ENCODE measurements around the gene KCNK13.

The KCNK13 gene

DNA sequence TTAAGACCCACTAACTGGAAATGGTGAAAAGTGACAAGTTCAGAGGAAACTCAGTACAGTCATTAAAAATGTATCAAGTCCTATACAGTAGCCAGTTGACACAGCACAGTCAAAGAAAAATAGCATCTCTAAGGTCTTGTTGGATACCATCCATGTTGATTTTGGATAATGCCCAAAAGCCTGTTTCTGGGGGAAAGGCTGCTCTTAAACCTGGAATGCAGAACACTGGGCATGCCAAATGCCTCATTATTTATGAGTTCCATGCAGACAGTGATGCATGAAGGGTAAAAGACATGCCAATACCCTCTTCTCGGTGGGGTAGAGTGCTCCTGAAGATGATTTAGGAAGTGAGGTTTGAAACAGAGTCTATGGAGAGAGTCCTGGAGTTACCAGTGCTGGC is 29.6 kb downstream of the KCNK13 start:
- in situ Hi-C loops (cut with HindIII; ENCODE audit: low pct_ligation_motif_present, low sequenced_read_pairs) = no loop called here
- H3K27me3 ChIP-seq (replicated peaks) = no peaks in the 10 kb centered on the region
- TF ChIP-seq, protein P1, sequence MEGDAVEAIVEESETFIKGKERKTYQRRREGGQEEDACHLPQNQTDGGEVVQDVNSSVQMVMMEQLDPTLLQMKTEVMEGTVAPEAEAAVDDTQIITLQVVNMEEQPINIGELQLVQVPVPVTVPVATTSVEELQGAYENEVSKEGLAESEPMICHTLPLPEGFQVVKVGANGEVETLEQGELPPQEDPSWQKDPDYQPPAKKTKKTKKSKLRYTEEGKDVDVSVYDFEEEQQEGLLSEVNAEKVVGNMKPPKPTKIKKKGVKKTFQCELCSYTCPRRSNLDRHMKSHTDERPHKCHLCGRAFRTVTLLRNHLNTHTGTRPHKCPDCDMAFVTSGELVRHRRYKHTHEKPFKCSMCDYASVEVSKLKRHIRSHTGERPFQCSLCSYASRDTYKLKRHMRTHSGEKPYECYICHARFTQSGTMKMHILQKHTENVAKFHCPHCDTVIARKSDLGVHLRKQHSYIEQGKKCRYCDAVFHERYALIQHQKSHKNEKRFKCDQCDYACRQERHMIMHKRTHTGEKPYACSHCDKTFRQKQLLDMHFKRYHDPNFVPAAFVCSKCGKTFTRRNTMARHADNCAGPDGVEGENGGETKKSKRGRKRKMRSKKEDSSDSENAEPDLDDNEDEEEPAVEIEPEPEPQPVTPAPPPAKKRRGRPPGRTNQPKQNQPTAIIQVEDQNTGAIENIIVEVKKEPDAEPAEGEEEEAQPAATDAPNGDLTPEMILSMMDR (IDR thresholded peaks at IDR 0.05; ENCODE audit: low read depth, low read length, missing control alignments) = no peak
- DNase-seq = peak; percentile 62
- H3K36me3 ChIP-seq (replicated peaks) = no peaks in the 10 kb centered on the region
- H3K27ac ChIP-seq = no peak overlapping the region
- H3K4me3 ChIP-seq (ENCODE audit: low read depth, low read length) = no peak overlapping the region

DNA sequence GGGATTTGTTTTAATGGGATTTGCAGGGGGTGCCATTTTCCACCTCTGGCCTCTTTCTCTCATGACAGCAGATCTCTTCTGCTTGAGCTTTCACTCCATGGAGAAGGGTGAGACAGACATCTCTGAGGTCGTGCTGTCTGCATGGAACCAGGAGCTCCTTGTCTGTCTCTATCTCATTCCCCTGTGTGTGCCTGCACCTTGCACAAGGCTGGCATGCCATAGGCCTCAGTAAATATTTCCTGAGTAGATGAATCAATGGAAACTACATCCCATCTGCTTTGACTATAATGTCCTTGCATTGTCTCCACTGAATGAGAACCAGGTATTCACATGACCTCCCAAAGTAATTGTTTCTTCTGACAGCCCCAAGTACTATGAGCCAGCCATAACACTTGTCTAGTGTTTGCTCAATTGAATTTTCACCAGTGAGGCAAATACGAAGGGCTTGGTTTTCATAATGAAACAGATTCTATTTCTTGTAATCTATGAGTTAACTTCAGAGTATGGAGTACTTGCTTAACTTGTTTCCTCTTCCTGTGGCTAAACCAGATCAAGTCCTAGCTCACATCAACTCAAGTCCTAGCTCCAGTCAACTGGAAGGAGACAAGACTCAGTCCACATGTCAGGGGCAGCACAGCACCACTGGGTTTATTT is 32.3 kb downstream of the KCNK13 start:
- TF ChIP-seq, protein P1 (IDR thresholded peaks at IDR 0.05; ENCODE audit: low read depth, low read length, missing control alignments) = no peak
- H3K36me3 ChIP-seq (replicated peaks) = no peaks in the 10 kb centered on the region
- H3K27ac ChIP-seq = no peak overlapping the region
- in situ Hi-C loops (cut with HindIII; ENCODE audit: low pct_ligation_motif_present, low sequenced_read_pairs) = no loop called here
- peak; percentile 4 for DNase-seq
- no peaks in the 10 kb centered on the region for H3K27me3 ChIP-seq (replicated peaks)
- no peak overlapping the region for H3K4me3 ChIP-seq (ENCODE audit: low read depth, low read length)

DNA sequence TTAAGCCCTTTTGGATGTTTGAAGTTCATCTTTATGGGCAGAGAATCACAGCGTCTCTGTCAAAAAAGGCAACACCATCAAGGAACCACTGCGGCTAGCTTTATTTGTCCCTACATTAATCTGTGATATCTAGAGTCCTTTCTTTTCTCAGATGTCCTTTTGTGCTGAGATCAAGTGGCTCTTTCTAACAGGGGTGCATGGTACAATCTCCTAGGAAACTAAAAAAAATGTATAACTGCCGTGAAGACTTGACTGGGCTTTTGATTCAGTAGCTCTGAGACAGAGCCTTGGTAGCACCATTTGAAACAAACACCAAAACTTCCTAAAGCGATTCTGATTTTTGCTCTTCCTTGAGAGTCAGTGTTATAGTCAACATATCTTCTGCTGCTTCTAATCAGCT is 33.3 kb downstream of the KCNK13 start:
- TF ChIP-seq, protein P1 (IDR thresholded peaks at IDR 0.05; ENCODE audit: low read depth, low read length, missing control alignments) = no peak
- H3K36me3 ChIP-seq (replicated peaks) = no peaks in the 10 kb centered on the region
- in situ Hi-C loops (cut with HindIII; ENCODE audit: low pct_ligation_motif_present, low sequenced_read_pairs) = no loop called here
- H3K4me3 ChIP-seq (ENCODE audit: low read depth, low read length) = no peak overlapping the region
- H3K27me3 ChIP-seq (replicated peaks) = no peaks in the 10 kb centered on the region
- H3K27ac ChIP-seq = no peak overlapping the region
- DNase-seq = no peak

DNA sequence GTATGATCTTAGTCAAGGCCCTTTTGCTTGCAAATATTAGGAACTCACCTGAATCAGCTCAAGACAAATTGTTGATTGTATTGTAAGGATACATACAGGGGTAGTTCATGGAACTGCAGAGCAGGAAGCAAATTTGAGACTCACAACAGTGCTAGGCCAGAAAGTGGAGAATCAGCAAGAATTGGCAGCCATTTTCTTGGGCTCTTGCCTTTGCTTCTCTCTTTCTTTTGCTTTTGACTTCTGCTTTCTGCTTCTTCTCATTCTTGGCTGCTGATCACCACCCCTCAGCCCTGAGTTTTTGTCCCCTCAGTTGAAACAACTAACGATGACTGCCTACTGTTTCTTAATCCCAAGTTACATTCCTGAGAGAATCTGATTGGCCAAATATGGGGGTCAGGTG is 34.8 kb downstream of the KCNK13 start:
- TF ChIP-seq, protein P1 (IDR thresholded peaks at IDR 0.05; ENCODE audit: low read depth, low read length, missing control alignments) = no peak
- H3K4me3 ChIP-seq (ENCODE audit: low read depth, low read length) = no peak overlapping the region
- no peak for DNase-seq
- H3K27me3 ChIP-seq (replicated peaks) = no peaks in the 10 kb centered on the region
- H3K27ac ChIP-seq = no peak overlapping the region
- in situ Hi-C loops (cut with HindIII; ENCODE audit: low pct_ligation_motif_present, low sequenced_read_pairs) = no loop called here
- H3K36me3 ChIP-seq (replicated peaks) = no peaks in the 10 kb centered on the region

DNA sequence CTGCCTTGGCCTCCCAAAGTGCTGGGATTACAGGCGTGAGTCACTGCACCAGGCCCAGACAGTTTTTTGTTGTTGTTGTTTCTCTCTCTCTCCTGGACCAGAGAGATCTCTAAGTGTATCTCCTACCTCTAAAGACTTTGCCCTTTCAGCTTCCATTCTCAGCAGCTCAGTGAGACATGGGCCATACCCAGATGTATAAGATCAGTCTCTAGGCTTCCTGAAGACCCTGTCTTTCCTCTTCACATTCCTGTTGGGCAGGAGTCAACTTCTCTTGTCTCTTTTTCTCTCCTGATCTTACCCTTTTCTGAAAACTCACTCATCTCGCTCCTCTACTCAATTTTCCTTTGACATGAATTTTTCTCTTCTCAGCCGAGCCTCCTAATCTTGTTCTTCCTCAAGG is 42.0 kb downstream of the KCNK13 start:
- in situ Hi-C loops (cut with HindIII; ENCODE audit: low pct_ligation_motif_present, low sequenced_read_pairs) = no loop called here

More for the DNA sequence above, 42.0 kb downstream of the KCNK13 start:
- Histone ChIP-seq H3K27me3 (replicated peaks) (no peaks in the 10 kb centered on the region), H3K4me3 (ENCODE audit: low read depth, low read length) (no peak overlapping the region), H3K36me3 (replicated peaks) (no peaks in the 10 kb centered on the region), H3K27ac (no peak overlapping the region)
- TF ChIP-seq, protein P1 (IDR thresholded peaks at IDR 0.05; ENCODE audit: low read depth, low read length, missing control alignments) = no peak
- DNase-seq = no peak
